ENCODE data around the gene MYO7B.

MYO7B gene

GRCh38 chr2:127575185-127575765, 39.8 kb downstream of the MYO7B start:
- no peak overlapping the region for H3K4me3 ChIP-seq (replicated peaks; ENCODE audit: insufficient read depth, low read length)
- peak overlapping the region; percentile 27; the same call in 1 of the 2 replicates for H3K27ac ChIP-seq (replicated peaks)
- no peak for DNase-seq (ENCODE audit: low read depth in 1 of 2, low spot score in 1 of 2)
- no peaks in the 10 kb centered on the region for H3K27me3 ChIP-seq (ENCODE audit: insufficient read depth, poor library complexity, severe bottlenecking)
- no peak for TF ChIP-seq GABPA (IDR thresholded peaks at IDR 0.05; ENCODE audit: low read depth)
- peak; percentile 31; the same call in 1 of the 2 replicates for TF ChIP-seq SPI1 (IDR thresholded peaks at IDR 0.05; ENCODE audit: borderline replicate concordance, low read depth)

- 0 out of 2 replicates have a peak overlapping the region, but pooled peaks have one; percentile 27 for H3K27ac ChIP-seq (replicated peaks)
Measured at GRCh38 chr2:127575941-127576432, 40.5 kb downstream of the MYO7B start.

DNA sequence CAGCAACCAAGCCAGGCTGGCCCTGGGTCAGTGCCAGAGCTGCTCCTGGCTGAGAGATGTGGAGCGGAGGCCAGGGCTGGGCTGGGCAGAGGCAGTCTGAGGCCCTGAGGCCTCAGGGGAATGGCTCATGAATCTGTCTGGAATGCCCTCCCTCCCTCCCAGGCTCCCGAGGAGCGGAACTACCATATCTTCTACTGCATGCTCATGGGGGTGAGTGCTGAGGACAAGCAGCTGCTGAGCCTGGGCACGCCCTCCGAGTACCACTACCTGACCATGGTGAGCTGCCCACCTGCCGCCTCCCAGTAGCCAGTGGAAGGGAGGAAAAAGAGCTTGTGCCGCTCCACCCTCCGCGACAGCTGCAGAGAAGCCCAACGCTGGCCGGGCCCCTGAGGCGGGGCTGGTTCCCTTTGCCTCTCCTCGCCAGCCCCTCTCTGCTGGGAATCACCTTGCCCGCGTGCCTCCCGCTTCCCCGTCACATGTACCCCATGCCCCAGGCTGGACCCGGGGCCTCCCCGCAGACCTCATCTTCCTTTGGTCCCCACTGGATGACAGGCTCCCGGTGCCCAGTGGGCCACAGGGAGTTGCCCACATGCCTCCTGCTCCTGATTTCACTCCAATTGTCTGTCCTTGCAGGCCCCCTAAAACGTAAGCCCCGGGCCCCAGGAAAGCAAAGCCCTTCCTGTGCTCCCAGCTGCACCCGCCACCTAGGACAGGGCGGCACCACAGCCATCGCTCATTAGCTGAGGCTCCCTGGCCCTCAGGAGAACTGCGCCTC, 41.1 kb downstream of the MYO7B start:
- Histone ChIP-seq H3K27ac (replicated peaks) (no peak overlapping the region), H3K27me3 (ENCODE audit: insufficient read depth, poor library complexity, severe bottlenecking) (no peaks in the 10 kb centered on the region), H3K4me3 (replicated peaks; ENCODE audit: insufficient read depth, low read length) (no peak overlapping the region)
- TF ChIP-seq POLR2AphosphoS5 (IDR thresholded peaks at IDR 0.05; ENCODE audit: low read depth) (no peak), GABPA (IDR thresholded peaks at IDR 0.05; ENCODE audit: low read depth) (no peak), SPI1 (IDR thresholded peaks at IDR 0.05; ENCODE audit: borderline replicate concordance, low read depth) (no peak), REST (IDR thresholded peaks at IDR 0.05; ENCODE audit: insufficient replicate concordance, low read depth) (no peak)
- TF ChIP-seq, protein P1, sequence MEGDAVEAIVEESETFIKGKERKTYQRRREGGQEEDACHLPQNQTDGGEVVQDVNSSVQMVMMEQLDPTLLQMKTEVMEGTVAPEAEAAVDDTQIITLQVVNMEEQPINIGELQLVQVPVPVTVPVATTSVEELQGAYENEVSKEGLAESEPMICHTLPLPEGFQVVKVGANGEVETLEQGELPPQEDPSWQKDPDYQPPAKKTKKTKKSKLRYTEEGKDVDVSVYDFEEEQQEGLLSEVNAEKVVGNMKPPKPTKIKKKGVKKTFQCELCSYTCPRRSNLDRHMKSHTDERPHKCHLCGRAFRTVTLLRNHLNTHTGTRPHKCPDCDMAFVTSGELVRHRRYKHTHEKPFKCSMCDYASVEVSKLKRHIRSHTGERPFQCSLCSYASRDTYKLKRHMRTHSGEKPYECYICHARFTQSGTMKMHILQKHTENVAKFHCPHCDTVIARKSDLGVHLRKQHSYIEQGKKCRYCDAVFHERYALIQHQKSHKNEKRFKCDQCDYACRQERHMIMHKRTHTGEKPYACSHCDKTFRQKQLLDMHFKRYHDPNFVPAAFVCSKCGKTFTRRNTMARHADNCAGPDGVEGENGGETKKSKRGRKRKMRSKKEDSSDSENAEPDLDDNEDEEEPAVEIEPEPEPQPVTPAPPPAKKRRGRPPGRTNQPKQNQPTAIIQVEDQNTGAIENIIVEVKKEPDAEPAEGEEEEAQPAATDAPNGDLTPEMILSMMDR (IDR thresholded peaks at IDR 0.05; ENCODE audit: insufficient read depth, low read length) = no peak
- DNase-seq (ENCODE audit: low read depth in 1 of 2, low spot score in 1 of 2) = no peak

More at GRCh38 chr2:127575941-127576432, 40.5 kb downstream of the MYO7B start:
- DNase-seq (ENCODE audit: low read depth in 1 of 2, low spot score in 1 of 2) = no peak
- no peaks in the 10 kb centered on the region for H3K27me3 ChIP-seq (ENCODE audit: insufficient read depth, poor library complexity, severe bottlenecking)
- TF ChIP-seq SPI1 (IDR thresholded peaks at IDR 0.05; ENCODE audit: borderline replicate concordance, low read depth) (no peak), REST (IDR thresholded peaks at IDR 0.05; ENCODE audit: insufficient replicate concordance, low read depth) (no peak), POLR2AphosphoS5 (IDR thresholded peaks at IDR 0.05; ENCODE audit: low read depth) (no peak), GABPA (IDR thresholded peaks at IDR 0.05; ENCODE audit: low read depth) (no peak)
- TF ChIP-seq, protein P1 (IDR thresholded peaks at IDR 0.05; ENCODE audit: insufficient read depth, low read length) = no peak
- no peak overlapping the region for H3K4me3 ChIP-seq (replicated peaks; ENCODE audit: insufficient read depth, low read length)

DNA sequence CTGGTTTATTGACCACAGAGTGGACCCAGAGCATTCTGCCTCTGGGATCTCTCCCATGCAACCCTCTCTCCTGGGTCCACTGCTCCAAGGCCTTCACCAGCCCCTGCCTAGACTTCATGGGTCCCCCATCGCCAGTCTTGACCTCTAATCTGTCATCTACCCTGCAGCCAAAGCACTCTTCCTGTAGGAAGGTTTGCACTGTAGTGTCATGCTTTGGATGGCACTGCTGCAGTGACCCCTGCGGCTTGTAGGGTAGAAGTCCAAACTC, 41.7 kb downstream of the MYO7B start:
- H3K27me3 ChIP-seq (ENCODE audit: insufficient read depth, poor library complexity, severe bottlenecking) = no peaks in the 10 kb centered on the region
- TF ChIP-seq POLR2AphosphoS5 (IDR thresholded peaks at IDR 0.05; ENCODE audit: low read depth) (no peak), REST (IDR thresholded peaks at IDR 0.05; ENCODE audit: insufficient replicate concordance, low read depth) (no peak)
- TF ChIP-seq, protein P1 (IDR thresholded peaks at IDR 0.05; ENCODE audit: insufficient read depth, low read length) = no peak
- H3K4me3 ChIP-seq (replicated peaks; ENCODE audit: insufficient read depth, low read length) = no peak overlapping the region
- no peak for DNase-seq (ENCODE audit: low read depth in 1 of 2, low spot score in 1 of 2)
- H3K27ac ChIP-seq (replicated peaks) = no peak overlapping the region
